Hematopoietic multipotent progenitor cell treated with erythropoietin and hydrocortisone succinate and interleukin-3 and kit ligand, for 4 days (in vitro differentiated cells): ENCODE results near the gene SPON1.
"Not testable (repeated sequence)": the region's sequence is repeated elsewhere in the genome, so short reads cannot be mapped to it uniquely, and the experiment has no call there.

Source experiments
- DNase-seq: peaks from one replicate; pipeline ENCODE4 v3.0.0-alpha.2; 2015

The SPON1 gene

DNA sequence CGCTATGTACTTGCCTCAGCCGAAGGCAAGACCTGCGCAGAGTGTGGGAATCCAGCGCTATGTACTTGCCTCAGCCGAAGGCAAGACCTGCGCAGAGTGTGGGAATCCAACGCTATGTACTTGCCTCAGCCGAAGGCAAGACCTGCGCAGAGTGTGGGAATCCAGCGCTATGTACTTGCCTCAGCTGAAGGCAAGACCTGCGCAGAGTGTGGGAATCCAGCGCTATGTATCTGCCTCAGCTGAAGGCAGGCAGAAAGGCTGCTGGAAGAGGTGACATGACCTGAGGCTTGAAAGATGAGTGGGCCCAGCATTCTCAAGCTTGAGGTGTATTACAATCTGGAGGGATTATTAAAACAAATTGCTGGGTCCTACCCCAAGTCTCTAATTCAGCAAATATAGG is 290.0 kb downstream of the SPON1 start:
- not testable (repeated sequence) for DNase-seq

DNA sequence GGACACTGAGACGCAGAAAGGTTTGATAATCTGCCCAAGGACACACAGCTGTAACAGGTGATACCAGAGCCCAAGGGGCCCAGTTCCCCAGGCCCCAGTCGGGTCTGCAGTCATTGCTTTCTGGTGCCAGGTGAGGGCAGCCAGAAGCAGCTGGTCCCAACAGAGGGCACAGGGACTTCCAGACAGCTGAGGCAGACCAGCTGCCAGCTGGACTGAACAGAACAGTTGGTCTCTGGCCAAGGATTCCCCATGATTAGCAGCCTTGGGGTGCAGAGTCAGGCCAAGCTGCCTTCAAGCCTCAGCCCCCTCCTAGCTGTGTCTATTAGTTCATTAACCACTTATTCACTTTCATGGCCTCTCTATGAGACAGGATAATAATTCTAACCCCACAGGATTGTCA is 290.9 kb downstream of the SPON1 start:
- no peak for DNase-seq

DNA sequence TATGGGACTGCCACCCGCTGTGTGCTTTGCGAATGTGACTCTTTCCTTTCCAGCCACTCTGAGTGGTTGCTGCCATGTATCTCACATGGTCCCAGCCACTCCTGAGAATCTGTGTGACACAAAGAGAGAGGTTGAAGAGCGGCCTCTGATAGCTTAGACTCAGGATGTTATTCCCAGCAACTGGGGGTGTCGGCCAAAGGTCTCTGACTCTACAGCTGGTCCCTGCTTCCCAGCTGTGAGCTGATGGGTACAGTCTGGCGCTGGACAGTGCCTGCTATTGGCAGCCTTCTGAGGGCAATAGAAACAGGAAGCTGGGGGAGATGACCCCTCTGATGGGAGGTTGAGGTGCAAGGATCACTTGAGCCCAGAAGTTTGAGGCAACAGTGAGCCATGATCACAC is 291.3 kb downstream of the SPON1 start:
- DNase-seq = no peak

DNA sequence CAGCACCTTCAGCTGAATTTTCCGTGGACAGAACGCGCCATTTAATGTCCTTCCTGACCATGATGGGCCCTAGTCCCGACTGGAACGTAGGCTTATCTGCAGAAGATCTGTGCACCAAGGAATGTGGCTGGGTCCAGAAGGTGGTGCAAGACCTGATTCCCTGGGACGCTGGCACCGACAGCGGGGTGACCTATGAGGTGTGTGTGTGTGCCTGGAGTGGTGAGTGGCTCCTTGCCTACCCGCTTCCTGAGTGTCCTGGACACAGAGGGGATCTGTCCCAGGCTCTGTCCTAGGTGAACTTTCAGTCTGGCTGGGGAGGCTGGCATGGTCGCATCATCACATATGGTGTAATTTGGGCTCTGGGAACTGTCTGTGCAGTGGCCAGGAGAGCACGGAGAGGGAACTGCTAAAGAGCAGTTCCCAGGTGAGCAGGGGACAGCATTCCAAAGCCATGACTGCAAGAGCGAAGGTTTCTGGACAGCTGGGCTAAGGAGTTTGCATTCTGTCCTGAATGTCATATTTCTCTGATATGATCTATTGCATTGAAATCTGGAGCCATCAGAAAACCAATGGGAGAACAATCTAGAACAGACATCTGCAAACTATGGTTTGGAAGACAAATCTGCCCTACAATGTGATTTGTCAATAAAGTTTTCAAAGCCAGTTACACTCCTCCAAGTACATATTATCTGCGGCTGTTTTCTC is 292.2 kb downstream of the SPON1 start:
- DNase-seq = no peak

DNA sequence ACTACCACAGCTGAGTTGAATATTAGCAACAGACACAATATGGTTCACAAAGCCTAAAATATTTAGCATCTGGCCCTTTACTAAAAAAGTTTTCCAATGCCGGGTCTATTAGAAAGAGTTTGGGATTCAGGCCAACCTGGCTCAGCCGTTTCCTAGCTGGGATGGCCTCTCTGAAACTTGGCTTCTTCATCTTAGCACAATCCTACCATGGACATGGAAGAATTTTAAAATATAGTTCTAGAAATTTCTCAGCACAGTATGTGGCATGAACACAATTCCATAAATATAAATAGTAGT is 292.7 kb downstream of the SPON1 start:
- no peak for DNase-seq

DNA sequence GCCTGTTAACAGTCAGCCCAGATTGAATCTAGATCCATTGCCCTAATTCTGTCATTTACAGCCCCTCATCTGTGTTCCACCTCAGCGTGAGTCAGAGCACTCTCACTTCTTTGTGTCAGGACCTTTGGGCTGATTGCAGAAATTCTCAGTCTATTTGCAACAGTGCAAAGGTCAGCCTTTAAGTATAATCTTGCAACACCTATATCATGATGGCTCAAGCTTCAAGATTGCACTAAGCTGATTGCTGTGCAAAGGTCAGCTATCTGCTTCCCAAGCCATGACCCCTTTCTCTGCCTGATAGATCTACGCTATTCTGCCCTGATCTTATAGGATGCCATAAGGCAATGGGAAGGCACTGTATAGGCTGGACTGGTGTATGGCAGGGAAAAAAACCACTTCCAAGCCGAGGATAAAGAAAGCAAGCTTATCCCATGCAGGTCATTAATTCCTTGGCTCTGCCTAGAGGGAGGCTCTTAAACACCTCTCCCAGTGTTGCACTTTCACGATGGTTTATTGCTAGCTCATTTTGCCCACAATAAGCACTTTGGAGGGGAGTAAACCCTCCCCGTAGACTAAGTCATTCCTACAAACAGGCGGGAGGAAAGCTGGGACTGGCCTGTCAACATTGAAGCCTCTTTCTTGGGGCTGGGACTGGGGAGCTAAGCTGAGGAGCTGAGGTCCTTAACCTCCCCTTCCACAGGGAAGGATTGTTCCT is 295.9 kb downstream of the SPON1 start:
- no peak for DNase-seq

DNA sequence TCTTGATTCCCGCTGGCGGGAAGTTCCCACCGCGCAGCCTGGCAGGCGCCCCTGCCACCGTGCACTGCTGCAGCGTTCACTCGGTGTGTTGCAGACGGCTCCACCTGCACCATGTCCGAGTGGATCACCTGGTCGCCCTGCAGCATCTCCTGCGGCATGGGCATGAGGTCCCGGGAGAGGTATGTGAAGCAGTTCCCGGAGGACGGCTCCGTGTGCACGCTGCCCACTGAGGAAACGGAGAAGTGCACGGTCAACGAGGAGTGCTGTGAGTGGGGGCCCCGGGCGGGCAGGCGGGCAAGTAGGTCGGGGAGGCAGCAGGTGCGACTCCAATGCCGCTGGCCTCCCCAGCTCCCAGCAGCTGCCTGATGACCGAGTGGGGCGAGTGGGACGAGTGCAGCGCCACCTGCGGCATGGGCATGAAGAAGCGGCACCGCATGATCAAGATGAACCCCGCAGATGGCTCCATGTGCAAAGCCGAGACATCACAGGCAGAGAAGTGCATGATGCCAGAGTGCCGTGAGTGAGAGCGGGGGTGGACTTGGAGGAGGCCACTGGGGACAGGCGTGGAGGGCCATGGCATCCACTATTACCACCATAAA is 296.8 kb downstream of the SPON1 start:
- DNase-seq = no peak

DNA sequence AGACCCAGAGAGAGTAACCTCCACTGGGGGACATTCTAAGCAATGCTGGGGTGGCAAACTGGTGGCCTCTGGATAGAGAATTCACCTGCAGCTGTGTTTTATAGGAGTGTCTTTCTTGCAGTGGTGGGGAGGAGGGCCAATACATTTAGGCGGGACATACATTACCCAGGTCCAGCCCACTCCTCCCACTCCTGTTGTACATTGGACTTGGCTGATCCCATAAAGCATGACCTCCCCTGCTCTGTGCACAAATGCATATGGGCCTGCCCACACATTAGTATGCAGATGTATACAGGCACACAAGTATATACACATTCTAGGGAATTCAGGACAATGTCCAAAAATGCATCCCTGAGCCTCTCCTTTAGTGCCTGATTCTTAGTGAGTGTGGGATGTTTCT is 297.4 kb downstream of the SPON1 start:
- DNase-seq = no peak

DNA sequence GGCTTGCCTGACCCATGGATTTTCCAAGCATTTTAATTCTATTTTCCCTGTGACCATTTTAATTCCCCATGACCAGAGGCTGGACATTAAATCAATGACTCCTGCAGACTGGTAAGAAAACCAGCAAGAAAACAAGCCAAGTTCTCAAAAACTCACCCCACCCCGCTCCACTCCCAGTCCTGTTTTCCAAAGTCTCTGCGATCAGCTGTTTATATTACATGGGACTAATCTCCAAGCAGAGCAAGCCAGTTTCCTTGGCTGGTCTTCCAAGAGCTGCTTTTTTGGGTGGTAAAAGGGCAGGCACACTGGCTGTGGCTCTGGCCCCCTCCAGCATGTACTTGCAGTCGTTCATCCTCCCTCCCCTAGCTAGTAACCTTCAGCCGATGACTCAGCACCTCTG is 298.5 kb downstream of the SPON1 start:
- no peak for DNase-seq

DNA sequence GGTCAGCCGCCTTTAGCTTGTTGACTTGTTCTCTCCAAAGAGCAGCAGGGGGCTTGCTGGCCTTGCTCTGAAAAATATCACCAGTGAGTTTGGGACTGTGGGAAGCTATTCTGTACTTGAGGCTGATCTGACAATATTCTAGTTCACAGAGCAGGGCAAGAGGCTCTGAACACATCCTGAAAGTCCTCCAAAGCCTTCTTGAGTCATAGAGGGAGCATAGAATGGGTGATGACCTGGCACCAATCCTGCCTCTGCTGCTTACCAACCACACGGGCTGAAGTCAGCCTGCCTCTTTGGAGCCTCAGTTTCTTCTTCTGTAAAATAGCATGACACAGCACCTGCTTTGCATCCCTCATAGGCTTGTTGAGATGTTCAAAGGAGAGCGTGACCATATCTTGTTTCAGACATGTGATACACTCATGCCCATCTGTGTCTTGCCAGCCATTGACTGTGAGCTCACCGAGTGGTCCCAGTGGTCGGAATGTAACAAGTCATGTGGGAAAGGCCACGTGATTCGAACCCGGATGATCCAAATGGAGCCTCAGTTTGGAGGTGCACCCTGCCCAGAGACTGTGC is 299.8 kb downstream of the SPON1 start:
- no peak for DNase-seq

DNA sequence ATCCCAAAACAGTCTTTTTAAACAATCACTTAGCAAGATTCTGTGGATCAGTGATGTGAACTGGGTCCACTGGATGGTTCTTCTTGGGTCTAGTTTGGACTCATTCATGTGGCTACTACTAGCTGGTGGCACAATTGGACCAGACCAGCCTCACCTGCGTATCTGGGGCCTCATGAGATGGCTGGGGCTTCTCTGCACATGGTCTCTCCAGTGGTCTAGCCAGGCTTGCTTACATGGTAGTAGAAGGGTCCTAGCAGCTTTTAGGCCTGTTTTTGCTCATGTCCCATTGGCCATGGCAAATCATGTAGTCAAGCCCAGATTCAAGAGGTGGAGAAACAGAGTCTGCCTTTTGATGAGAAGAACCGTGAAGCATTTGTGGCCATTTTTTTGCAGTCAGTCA is 302.4 kb downstream of the SPON1 start:
- DNase-seq = no peak

DNA sequence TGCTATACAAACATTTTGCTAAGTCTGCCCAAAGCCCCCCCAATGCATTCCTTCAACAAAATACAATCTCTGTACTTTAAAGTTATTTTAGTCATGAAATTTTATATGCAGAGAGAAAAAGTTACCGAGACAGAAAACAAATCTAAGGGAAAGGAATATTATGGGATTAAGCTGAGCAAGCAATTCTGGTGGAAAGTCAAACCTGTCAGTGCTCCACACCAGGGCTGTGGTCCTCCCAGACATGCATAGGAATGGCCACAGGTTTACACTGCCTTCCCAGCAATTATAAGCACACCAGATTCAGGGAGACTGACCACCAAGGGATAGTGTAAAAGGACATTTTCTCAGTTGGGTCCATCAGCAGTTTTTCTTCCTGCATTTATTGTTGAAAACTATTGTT is 304.1 kb downstream of the SPON1 start:
- no peak for DNase-seq

DNA sequence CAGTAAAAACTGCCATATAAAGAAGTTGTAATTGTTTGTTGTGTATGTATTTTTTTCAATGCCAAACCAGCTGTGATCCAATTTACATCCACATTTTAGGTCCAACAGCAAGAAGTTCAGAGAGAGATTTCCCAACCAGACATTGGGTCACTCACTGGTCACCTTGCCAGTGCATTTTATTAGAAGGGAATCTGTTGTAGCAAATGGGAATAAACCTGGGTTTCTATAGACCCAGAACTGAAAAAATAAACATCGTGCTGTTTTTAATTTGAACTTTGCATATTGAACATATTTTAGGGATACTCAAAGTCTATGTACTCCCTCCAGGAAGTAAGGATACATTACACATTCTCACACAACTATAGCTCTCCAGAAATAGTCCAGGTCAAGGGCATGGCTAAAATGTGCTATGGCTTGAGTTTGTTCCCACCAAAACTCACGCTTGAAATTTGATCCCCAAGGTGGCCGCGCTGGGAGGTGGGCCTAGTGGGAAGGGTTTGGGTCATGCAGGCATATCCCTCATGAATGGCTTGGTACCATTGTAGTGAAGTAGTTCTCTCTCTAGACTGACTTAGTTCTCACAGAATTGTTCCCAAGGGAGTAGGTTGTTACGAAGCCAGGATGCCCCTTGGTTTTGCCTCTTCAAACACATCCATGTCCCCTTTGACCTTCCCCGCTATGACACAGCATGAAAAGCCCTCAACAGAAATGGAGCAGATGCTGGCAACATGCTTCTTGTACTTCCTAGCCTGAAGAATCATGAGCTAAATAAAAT is 305.5 kb downstream of the SPON1 start:
- DNase-seq = no peak

DNA sequence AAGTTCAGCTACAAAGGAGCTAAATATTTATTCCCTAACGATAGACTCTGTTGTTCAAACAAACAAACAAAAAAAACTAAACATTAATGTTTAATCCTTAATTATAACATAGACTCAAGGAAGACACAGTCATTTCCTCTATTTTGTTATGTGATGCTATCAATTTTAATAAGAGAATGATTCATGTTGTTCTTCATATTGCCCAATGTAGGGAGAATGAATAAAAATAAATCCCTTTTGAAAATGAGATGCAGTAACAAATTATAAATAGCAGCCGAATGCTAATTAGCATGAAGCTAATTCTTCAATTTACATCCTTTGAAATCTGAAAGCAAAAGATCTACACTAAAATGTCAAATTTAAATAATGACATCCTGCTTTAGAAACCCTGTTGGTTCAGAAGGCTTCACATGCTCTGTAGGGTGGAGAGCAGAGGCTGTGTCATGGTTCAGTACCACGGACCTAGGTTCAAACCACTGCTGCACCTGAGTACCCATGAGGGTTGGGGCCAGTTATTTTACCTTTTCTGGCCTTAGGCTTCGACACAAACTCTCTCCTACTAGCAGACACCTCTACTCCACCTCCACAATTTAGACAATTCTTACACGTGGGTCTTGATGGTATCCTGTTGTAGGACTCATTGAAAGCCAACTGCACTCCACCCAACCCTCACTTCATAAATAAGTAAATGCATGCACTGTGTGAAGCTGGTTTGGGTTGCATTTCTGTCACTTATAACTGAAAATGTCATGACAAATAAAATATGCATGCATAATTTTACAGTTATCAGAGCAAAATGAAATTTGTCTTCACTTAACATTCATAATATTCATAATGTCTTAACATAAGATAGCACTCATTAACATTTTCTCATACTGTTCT is 307.4 kb downstream of the SPON1 start:
- DNase-seq = no peak

DNA sequence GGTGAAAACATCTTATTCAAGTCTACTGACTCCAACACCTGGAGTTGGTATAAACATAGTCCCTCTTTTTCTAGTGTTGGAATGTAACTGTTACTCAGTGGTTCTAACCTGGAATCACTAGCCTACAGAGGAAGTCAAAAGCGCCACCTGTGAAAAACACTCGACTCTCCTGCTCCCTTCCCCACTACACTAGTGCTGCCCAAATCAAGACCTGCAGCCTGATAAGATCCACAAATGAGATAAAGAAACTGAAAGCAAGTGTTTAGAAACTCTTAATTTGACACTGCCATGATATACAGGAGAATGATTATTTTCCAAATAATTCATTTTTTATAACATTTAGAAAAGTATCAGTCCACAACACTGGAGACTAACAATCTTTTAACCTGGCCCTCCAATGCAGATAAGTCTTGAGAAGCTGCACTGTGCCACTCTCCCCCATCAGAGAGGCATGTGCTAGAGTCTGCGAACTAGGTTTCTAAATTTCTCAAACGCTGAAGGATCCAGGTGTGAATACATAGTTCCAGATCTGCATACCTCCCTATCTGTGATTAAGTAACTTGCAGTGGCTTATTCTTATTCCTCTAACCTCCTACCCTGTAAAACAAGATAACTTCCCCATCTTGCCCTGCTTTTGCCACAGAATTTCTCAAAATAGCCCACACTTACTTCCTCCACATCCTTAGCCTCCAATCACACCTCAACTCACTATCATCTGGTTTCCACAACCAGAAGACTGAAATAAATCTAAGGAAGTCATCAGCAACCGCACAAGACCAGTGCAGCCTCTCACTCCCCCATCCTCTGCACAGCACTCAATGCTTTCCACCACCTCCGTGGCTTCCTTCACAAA is 308.4 kb downstream of the SPON1 start:
- peak; percentile 86 for DNase-seq

DNA sequence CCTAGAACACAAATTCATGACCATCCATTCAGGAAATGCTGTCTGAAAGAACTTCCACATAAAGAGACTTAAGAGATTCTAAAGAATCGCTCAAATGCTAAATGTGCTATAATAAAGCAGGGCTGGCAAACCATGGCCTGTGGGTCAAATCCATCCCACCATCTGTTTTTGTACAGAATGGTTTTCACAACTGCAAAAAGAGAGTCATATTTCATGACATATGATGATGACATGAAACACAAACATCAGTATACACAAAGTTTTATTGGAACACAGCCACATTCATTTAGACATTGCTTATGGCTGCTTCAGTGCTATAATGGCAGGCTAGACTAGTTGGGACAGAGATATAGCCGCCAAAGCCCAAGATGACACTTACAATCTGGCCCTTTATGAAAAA is 311.4 kb downstream of the SPON1 start:
- DNase-seq = no peak

DNA sequence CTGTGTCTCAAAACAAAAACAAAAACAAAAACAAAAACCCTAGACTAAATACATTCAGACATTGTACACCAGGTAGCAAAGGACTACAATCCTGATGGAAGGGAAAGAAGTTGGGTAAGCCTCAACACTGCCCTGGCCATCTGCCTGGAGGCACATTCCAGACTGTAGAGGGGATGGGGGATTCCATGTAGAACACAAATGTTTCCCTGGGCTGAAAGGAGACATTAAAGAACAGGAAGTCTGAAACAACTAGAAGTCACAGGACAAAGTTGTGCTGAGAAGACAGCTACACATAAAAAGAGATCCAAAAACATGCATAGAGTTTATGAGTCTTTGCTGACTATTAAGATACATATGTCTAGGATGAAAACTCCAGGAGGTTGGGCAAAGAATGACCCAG is 312.6 kb downstream of the SPON1 start:
- no peak for DNase-seq

DNA sequence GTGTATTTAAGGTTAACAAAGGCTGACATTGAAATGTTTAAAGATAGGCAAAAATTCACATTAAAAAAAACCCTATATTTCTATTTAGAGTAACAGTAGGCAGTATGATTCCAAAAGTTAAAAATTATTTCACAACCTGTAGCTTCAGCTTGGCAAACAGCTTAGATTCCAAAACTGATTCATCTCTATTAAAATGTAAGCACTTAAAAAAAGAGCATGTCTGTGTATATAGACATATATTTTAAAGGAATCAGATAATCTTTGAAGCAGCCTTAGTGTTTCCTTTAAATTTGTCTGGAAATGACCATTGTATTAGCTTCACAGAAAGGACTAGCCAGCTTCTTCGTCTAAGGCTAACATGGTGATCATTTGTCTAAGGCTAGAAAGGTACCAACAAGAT is 316.3 kb downstream of the SPON1 start:
- not testable (repeated sequence) for DNase-seq

DNA sequence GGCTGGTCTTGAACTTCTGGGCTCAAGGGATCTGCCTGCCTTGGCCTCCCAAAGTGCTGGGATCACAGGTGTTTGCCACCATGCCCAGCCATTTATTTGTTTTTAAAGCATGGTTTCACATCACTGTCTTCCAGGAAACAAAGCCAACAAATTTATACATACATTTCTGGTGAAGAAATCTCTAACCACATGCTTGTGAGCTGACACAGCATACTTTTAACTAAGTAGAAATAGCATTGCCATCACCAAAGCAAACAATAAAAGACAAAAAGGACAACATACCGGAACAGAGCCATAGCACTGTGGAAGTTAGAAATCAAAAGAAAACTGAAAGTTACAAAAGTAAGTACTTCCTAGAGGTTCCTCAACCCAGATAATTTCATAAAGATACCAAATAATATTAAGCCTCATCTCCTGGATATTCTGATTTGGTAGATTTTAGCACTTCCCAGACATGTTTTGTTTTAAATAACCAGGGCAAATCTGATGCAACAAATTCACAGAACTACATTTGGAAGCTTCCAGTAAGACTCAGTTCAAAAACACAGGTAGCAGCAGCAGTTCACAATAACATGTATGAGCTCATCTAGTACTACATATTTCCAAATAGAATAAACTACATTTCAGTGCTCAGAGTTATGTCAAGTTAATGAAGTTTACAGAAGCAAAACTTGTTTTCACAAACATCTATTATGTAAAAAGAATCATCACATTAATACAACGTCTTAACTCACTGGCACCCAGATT is 325.8 kb downstream of the SPON1 start:
- DNase-seq = no peak

DNA sequence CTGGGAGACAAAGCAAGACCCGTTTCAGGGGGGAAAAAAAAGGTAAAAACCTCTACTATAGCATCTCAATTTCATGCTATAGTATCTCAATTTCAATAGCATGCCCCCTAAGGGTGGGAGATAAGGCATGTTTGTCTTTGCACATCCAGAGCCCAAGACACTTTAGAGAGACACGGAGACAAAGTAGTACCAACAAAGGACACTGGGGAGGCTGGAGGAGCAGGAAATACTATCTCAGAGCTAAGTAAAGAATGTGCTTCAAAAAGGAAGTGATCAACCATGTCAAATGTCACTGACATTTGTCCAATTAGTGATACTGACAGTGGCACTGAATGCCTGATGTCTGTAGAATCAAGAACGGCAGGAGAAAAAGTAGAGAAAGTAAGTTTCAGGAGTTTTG is 327.9 kb downstream of the SPON1 start:
- DNase-seq = no peak

DNA sequence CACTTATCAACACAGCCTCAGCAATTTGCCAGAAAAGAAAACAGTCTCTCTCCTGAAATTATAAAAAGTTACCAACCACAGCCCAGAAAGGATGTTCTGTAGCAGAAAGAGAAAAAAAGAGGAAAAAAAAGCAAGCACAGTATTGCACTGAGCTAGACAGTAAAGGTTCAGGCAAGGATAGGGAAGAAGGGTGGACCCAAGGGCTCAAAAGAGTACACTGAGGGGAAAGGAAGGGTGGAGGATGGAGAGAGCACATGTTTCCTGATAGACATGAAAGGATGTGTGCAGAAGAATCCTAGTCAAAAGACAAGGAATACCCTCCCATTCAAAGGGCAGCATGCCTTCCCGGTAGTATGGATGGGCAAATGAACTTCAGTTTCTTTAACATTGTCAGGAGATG is 337.4 kb downstream of the SPON1 start:
- no peak for DNase-seq
